H9 (cell line): ENCODE data around the gene C10orf95. TPM values are rescaled to one million over a fixed set of nuclear protein-coding genes. Genes with fewer than 3 reads are reported as not detected.
A peak's percentile ranks its signal among the peaks of the same experiment; 100 is the strongest.

Experiments used
- DNase-seq: peaks from one replicate; pipeline ENCODE4 v3.0.0-alpha.2; 2017
- H2AFZ ChIP-seq: one replicate; pipeline ENCODE4 v1.6.1; 2013; ENCODE audit warnings: mild to moderate bottlenecking, low read length, control low read depth, moderate library complexity
- H2AK5ac ChIP-seq: 2 replicates; pipeline ENCODE4 v1.6.1; 2013; ENCODE audit warnings: low read length, control low read depth, mixed read lengths; ENCODE audit not compliant: insufficient read length
- H2BK120ac ChIP-seq: one replicate; pipeline ENCODE4 v1.6.1; 2013; ENCODE audit warnings: low read depth, mild to moderate bottlenecking, low read length, control low read depth, inconsistent platforms; ENCODE audit not compliant: poor library complexity, severe bottlenecking
- H2BK12ac ChIP-seq: 2 replicates; pipeline ENCODE4 v1.6.1; 2013; ENCODE audit warnings: low read length, control low read depth, mixed read lengths, low read depth; ENCODE audit not compliant: insufficient read length
- H2BK15ac ChIP-seq: 2 replicates; pipeline ENCODE4 v1.6.1; 2013; ENCODE audit warnings: low read depth, low read length, control low read depth
- H2BK20ac ChIP-seq: one replicate; pipeline ENCODE4 v1.6.1; 2013; ENCODE audit warnings: low read depth, mild to moderate bottlenecking, low read length, control low read depth, inconsistent platforms; ENCODE audit not compliant: poor library complexity, severe bottlenecking
- H2BK5ac ChIP-seq: 2 replicates; pipeline ENCODE4 v1.6.1; 2013; ENCODE audit warnings: low read length, control low read depth, mixed read lengths; ENCODE audit not compliant: insufficient read length
- H3K14ac ChIP-seq: 2 replicates; pipeline ENCODE4 v1.6.1; 2013; ENCODE audit warnings: low read length, control low read depth; ENCODE audit not compliant: insufficient read depth
- H3K18ac ChIP-seq: 2 replicates; pipeline ENCODE4 v1.6.1; 2013; ENCODE audit warnings: low read depth, mild to moderate bottlenecking, mixed read lengths, low read length, control low read depth; ENCODE audit not compliant: insufficient read length
- H3K23ac ChIP-seq: 2 replicates; pipeline ENCODE4 v1.6.1; 2013; ENCODE audit warnings: low read length, control low read depth, mixed read lengths, low read depth; ENCODE audit not compliant: insufficient read length
- H3K23me2 ChIP-seq: 2 replicates; pipeline ENCODE4 v1.6.1; 2013; ENCODE audit warnings: low read depth, mild to moderate bottlenecking, mixed read lengths, low read length, control low read depth; ENCODE audit not compliant: insufficient read length, poor library complexity, severe bottlenecking
- H3K27ac ChIP-seq: 2 replicates; pipeline ENCODE4 v1.5.1; 2013; ENCODE audit warnings: low read length, control low read depth, mixed read lengths, low read depth; ENCODE audit not compliant: insufficient read length
- H3K27me3 ChIP-seq: 2 replicates; pipeline ENCODE4 v1.6.1; 2013; ENCODE audit warnings: low read length, control low read depth, inconsistent platforms; ENCODE audit not compliant: insufficient read depth
- H3K4ac ChIP-seq: 2 replicates; pipeline ENCODE4 v1.6.1; 2013; ENCODE audit warnings: low read depth, mild to moderate bottlenecking, control low read depth, inconsistent platforms, low read length, moderate library complexity
- H3K4me1 ChIP-seq: 2 replicates; pipeline ENCODE4 v1.6.1; 2013; ENCODE audit warnings: low read length, control low read depth, inconsistent platforms; ENCODE audit not compliant: insufficient read depth
- H3K4me2 ChIP-seq: 2 replicates; pipeline ENCODE4 v1.6.1; 2013; ENCODE audit warnings: low read length, control low read depth, mixed read lengths; ENCODE audit not compliant: insufficient read length, insufficient read depth
- H3K56ac ChIP-seq: 2 replicates; pipeline ENCODE4 v1.6.1; 2013; ENCODE audit warnings: low read depth, mild to moderate bottlenecking, mixed read lengths, low read length, control low read depth; ENCODE audit not compliant: insufficient read length
- H3K79me1 ChIP-seq: 2 replicates; pipeline ENCODE4 v1.6.1; 2013; ENCODE audit warnings: low read depth, mild to moderate bottlenecking, moderate library complexity, low read length, control low read depth, inconsistent platforms; ENCODE audit not compliant: insufficient read depth, poor library complexity, severe bottlenecking
- H3K79me2 ChIP-seq: 2 replicates; pipeline ENCODE4 v1.6.1; 2013; ENCODE audit warnings: low read length, control low read depth, inconsistent platforms; ENCODE audit not compliant: insufficient read depth
- H3K9ac ChIP-seq: 2 replicates; pipeline ENCODE4 v1.6.1; 2013; ENCODE audit warnings: low read length, control low read depth, mixed read lengths; ENCODE audit not compliant: insufficient read length; ENCODE audit errors: extremely low read depth
- H3K9me3 ChIP-seq: one replicate; pipeline ENCODE4 v1.6.1; 2013; ENCODE audit warnings: low read depth, low read length, inconsistent platforms; ENCODE audit not compliant: control insufficient read depth
- H3T11ph ChIP-seq: one replicate; pipeline ENCODE4 v1.6.1; 2013; ENCODE audit warnings: mild to moderate bottlenecking, low read length, control low read depth, inconsistent platforms
- H4K20me1 ChIP-seq: one replicate; pipeline ENCODE4 v1.6.1; 2013; ENCODE audit not compliant: control insufficient read depth, insufficient read length, insufficient read depth
- H4K5ac ChIP-seq: 2 replicates; pipeline ENCODE4 v1.6.1; 2013; ENCODE audit warnings: low read depth, mild to moderate bottlenecking, mixed read lengths, low read length, control low read depth; ENCODE audit not compliant: insufficient read length
- H4K8ac ChIP-seq: replicated peaks from 2 replicates; pipeline ENCODE4 v1.6.1; 2013; ENCODE audit warnings: low read length, control low read depth, mixed read lengths, low read depth; ENCODE audit not compliant: insufficient read length
- H4K91ac ChIP-seq: 2 replicates; pipeline ENCODE4 v1.6.1; 2013; ENCODE audit warnings: low read depth, mild to moderate bottlenecking, moderate library complexity, mixed read lengths, low read length, control low read depth; ENCODE audit not compliant: insufficient read length
- H3K27ac Mint-ChIP-seq, 3 experiments: 2 replicates in 2 of 3; 3 replicates in 1 of 3; pipeline ENCODE4 v1.8.0; 2020 to 2021; ENCODE audit warnings: mixed read lengths in 3 of 3, mild to moderate bottlenecking in 1 of 3, moderate library complexity in 1 of 3
- H3K27me3 Mint-ChIP-seq: 2 replicates; pipeline ENCODE4 v1.8.0; 2021; ENCODE audit warnings: low read depth, mild to moderate bottlenecking, moderate library complexity, mixed read lengths
- H3K36me3 Mint-ChIP-seq, 3 experiments: 2 replicates in 2 of 3; 3 replicates in 1 of 3; pipeline ENCODE4 v1.8.0; 2020 to 2021; ENCODE audit warnings: low read depth in 3 of 3, mixed read lengths in 3 of 3; ENCODE audit not compliant: insufficient read depth in 1 of 3
- H3K4me1 Mint-ChIP-seq, 2 experiments: 2 replicates each; pipeline ENCODE4 v1.8.0; 2020; ENCODE audit warnings: mixed read lengths in 2 of 2
- H3K4me3 Mint-ChIP-seq, 2 experiments: 2 replicates in 1 of 2; 3 replicates in 1 of 2; pipeline ENCODE4 v1.8.0; 2020 to 2021; ENCODE audit warnings: mild to moderate bottlenecking in 2 of 2, mixed read lengths in 2 of 2, moderate library complexity in 1 of 2
- H3K9me3 Mint-ChIP-seq, 2 experiments: 2 replicates in 1 of 2; 3 replicates in 1 of 2; pipeline ENCODE4 v1.8.0; 2020; ENCODE audit warnings: mild to moderate bottlenecking in 2 of 2, mixed read lengths in 2 of 2, moderate library complexity in 1 of 2
- WGBS: extraction: QIAGEN DNeasy Blood & Tissue Kit; methylation state at CpG from one replicate; pipeline ENCODE4 v1.1.7; 2013; ENCODE audit warnings: missing lambda C conversion rate, low lambda C conversion rate, mixed read lengths; ENCODE audit not compliant: insufficient read length; ENCODE audit errors: extremely low coverage; 5-methylcytosine and 5-hydroxymethylcytosine counted together
- total RNA-seq: library from RNA; stranded (reverse); gene quantifications from 2 replicates; pipeline ENCODE4 v1.2.1, GENCODE V29; 2021
- TF ChIP-seq, protein P1 (sequence below): fragments of 200-600 bp; sonication (generic); conservative IDR thresholded peaks from 3 replicates; pipeline ENCODE4 v1.8.0; 2021; ENCODE audit warnings: antibody characterized with exemption, mild to moderate bottlenecking

C10orf95 gene
- total RNA-seq, 1 experiment from 2014 or later, result not detected

GRCh38 chr10:102435133-102435497 lies 16.2 kb downstream of the C10orf95 start:
- peak overlapping the region; percentile 35 to 78; a peak in 4 of 5 replicates for H3K4me3 Mint-ChIP-seq
- Histone ChIP-seq H4K20me1 (no peaks in the 10 kb centered on the region), H2AK5ac (no peak overlapping the region), H3K79me1 (no peaks in the 10 kb centered on the region), H3K23me2 (peaks cover 9% of the 10 kb centered on the region), H4K5ac (no peak overlapping the region), H3K23ac (no peak overlapping the region), H3K14ac (no peak overlapping the region), H3K56ac (no peak overlapping the region), H3K18ac (no peak overlapping the region), H3K79me2 (no peaks in the 10 kb centered on the region), H2BK12ac (no peak overlapping the region), H2BK5ac (no peak overlapping the region), H3K27ac (no peak overlapping the region), H3K27me3 (peaks cover 29% of the 10 kb centered on the region; the same call in 1 of the 2 replicates), H2BK20ac (no peak overlapping the region), H3K9ac (no peak overlapping the region), H3K4ac (no peak overlapping the region), H2BK15ac (no peak overlapping the region), H2AFZ (no peak overlapping the region), H4K91ac (no peak overlapping the region), H4K8ac (no peak overlapping the region), H3K9me3 (no peaks in the 10 kb centered on the region), H3K4me2 (peak overlapping the region; percentile 28), H3T11ph (no peak overlapping the region), H3K4me1 (peaks cover 5% of the 10 kb centered on the region; the same call in 1 of the 2 replicates), H2BK120ac (no peak overlapping the region)
- H3K9me3 Mint-ChIP-seq, result no peaks in the 10 kb centered on the region; a peak in 1 of 5 replicates
- WGBS, result no CpG with 5 or more reads among the region's 5 CpGs
- H3K36me3 Mint-ChIP-seq, result 0 out of 7 replicates have a peak, but pooled peaks cover 0 to 1% (median 0%) of the 10 kb centered on the region in 3 experiments
- H3K4me1 Mint-ChIP-seq, result peaks cover 16 to 34% of the 10 kb centered on the region in 2 experiments
- H3K27ac Mint-ChIP-seq, result peak overlapping the region in 1 of 3 experiments; percentile 67; a peak in 1 of 7 replicates
- TF ChIP-seq, protein P1, sequence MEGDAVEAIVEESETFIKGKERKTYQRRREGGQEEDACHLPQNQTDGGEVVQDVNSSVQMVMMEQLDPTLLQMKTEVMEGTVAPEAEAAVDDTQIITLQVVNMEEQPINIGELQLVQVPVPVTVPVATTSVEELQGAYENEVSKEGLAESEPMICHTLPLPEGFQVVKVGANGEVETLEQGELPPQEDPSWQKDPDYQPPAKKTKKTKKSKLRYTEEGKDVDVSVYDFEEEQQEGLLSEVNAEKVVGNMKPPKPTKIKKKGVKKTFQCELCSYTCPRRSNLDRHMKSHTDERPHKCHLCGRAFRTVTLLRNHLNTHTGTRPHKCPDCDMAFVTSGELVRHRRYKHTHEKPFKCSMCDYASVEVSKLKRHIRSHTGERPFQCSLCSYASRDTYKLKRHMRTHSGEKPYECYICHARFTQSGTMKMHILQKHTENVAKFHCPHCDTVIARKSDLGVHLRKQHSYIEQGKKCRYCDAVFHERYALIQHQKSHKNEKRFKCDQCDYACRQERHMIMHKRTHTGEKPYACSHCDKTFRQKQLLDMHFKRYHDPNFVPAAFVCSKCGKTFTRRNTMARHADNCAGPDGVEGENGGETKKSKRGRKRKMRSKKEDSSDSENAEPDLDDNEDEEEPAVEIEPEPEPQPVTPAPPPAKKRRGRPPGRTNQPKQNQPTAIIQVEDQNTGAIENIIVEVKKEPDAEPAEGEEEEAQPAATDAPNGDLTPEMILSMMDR, result no peak
- no peak for DNase-seq
- H3K27me3 Mint-ChIP-seq, result peaks cover 64% of the 10 kb centered on the region
